Measurements from ENCODE around the gene DIS3L2. TPM values are rescaled to one million over a fixed set of nuclear protein-coding genes. Genes with fewer than 3 reads are reported as not detected.

Gene DIS3L2
- total RNA-seq, 2 experiments from 2014 or later = 25.6 to 34.5 TPM

DNA sequence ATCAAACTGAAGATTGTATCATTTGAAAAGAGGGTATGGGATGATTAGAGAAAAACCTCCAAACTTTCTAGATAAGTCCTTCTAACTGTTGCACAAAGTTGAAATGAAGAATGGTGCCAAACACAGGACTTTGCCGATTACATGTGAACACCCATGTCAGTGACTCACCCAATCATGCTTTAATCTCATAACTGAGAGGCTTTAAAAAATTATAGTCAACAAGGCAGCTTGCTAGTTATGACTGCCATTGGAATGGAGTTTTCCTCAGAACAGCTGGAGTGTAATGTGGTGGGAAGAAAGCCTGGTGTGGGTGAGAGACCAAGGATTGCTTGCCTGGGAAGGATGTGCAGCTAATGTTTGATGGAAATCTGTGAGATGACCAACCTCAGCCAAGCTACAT is 318.8 kb downstream of the DIS3L2 start:
- DNase-seq (no peak), ATAC-seq (no peak)
- CTCF ChIA-PET = no interaction called here
- Mint-ChIP-seq H3K9me3 (ENCODE audit: low read depth) (peaks cover 5% of the 10 kb centered on the region), H3K27me3 (no peaks in the 10 kb centered on the region), H3K27ac (no peak overlapping the region), H3K36me3 (ENCODE audit: low read depth) (peaks cover 19% of the 10 kb centered on the region), H3K4me1 (peaks cover 22% of the 10 kb centered on the region), H3K4me3 (no peak overlapping the region)
- POLR2A ChIA-PET = no interaction called here
- intact Hi-C loops (cut with DNase I, micrococcal nuclease) = no loop called here

DNA sequence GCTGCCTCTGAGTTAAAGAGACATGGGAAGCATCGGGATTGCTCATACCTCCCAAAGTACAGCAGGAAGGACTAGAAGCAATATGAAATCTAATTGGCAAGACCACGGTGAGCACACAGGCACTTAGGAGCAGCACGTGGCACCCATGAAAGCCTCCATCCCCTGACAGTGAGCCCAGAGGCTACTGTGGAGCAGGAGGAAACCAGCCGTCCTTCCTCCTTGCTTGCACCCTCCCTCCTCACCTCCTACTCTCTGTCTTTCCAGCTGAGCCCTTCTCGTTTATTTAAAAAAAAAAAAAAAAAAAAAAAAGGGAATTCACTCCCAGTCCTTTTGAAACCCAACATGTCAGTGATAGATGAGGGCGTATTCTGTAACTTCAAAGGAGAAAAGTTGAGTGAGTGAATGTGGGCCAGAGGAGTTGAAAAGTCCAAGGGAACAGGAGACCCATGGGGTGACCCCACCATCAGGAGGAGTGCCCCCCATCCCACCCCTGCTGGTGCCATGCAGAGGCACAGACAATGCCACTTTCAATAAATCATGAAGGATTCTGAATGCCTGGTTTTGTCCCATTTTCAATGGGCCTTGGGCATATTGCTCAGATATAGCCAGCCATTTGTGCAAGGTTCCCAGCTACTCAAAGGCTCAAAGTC is 320.5 kb downstream of the DIS3L2 start:
- no peak overlapping the region for H3K4me3 Mint-ChIP-seq
- ATAC-seq (no peak), DNase-seq (no peak)
- ChIA-PET CTCF (interaction anchor here (2.6 kb wide), 1 partner anchor 10 kb away, joined by 10 read pairs; no protein-coding TSS in a partner anchor), POLR2A (no interaction called here)
- intact Hi-C loops (cut with DNase I, micrococcal nuclease) = no loop called here
- H3K27ac Mint-ChIP-seq = no peak overlapping the region
- peaks cover 17% of the 10 kb centered on the region for H3K36me3 Mint-ChIP-seq (ENCODE audit: low read depth)
- H3K27me3 Mint-ChIP-seq = no peaks in the 10 kb centered on the region
- H3K9me3 Mint-ChIP-seq (ENCODE audit: low read depth) = peaks cover 5% of the 10 kb centered on the region
- H3K4me1 Mint-ChIP-seq = peaks cover 33% of the 10 kb centered on the region

DNA sequence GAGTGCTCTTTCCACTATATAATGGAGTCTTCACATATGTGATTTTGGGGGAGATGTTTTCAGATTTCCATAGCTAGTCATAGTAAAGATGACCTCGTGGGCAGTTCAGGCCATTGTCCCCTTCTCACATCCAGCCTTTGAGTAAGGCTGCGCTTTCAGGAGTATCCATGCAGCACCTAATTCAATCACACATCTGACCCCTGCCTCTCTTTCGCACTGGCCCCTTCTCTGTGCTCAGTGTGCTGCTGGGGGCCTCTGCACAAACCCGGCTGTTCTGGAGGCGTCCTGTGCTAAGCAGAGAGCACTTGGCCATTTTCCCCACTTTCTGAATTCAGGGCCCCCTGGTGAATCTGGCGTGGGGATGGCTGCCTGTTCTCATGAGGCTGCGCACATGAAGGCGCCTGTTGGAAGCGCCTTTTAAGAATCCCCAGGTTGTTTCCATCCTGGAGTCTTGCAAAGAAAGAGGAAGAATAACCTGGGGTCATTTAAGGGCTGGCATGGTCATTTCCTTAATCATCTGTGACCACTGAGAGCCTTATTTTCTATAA is 321.1 kb downstream of the DIS3L2 start:
- intact Hi-C loops (cut with DNase I, micrococcal nuclease) = no loop called here

DNA sequence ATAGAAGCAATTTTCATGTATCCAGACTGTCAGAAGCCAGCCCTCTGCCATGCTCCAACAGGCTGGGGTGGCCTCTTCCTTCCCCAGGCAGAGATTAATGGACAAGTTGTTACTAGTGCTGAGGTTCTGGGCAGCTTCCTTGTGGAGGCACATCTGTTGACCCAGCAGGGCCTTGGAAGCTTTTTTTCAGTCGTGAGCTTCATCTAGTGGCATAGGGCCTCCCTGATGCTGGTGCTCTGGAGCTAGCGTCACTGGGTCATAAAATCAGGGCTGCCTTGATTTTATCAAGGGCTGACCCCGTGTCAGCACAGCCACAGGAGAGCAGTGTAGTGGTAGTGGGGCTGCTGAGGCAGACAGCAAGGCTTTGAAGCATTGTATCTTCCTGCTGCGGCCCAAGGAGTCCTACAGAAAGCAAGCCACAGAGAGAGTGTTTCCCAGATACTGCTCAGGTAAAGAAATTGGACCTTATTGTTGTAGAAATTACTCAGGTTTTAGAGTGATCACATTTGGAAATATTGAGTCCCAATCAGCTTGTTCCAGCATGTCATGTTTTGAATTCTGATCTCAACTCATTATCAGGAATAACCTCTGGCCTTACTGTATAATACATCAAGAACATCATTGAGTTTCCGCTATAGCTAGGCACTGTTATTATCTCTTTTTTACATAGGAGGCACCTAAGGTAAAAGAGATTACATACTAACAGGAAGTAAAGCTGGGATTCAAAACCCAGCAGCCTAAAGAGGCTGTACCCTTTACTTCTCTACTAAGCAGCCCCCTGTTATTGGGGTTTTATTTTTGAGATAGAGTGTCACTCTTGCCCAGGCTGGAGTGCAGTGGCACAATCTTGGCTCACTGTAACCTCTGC is 324.7 kb downstream of the DIS3L2 start:
- ChIA-PET CTCF (interaction anchor here (1.3 to 1.4 kb wide), 2 partner anchors 30 to 41 kb away, joined by 3 to 4 read pairs; no protein-coding TSS in a partner anchor), POLR2A (no interaction called here)
- H3K36me3 Mint-ChIP-seq (ENCODE audit: low read depth) = no peaks in the 10 kb centered on the region
- no peaks in the 10 kb centered on the region for H3K27me3 Mint-ChIP-seq
- intact Hi-C loops (cut with DNase I, micrococcal nuclease) = no loop called here
- peaks cover 33% of the 10 kb centered on the region for H3K4me1 Mint-ChIP-seq
- DNase-seq (no peak), ATAC-seq (peak; percentile 39)
- no peaks in the 10 kb centered on the region for H3K9me3 Mint-ChIP-seq (ENCODE audit: low read depth)
- H3K4me3 Mint-ChIP-seq = no peak overlapping the region
- peak overlapping the region; percentile 26 for H3K27ac Mint-ChIP-seq

More for the DNA sequence above, 321.1 kb downstream of the DIS3L2 start:
- DNase-seq (no peak), ATAC-seq (no peak)
- CTCF ChIA-PET = interaction anchor here (0.8 to 2.6 kb wide), 3 partner anchors 10 to 44 kb away, joined by 3 to 10 read pairs (median 3); no protein-coding TSS in a partner anchor
- no peak overlapping the region for H3K4me3 Mint-ChIP-seq
- H3K9me3 Mint-ChIP-seq (ENCODE audit: low read depth) = peaks cover 5% of the 10 kb centered on the region
- no peak overlapping the region for H3K27ac Mint-ChIP-seq
- H3K27me3 Mint-ChIP-seq = no peaks in the 10 kb centered on the region
- peaks cover 16% of the 10 kb centered on the region for H3K36me3 Mint-ChIP-seq (ENCODE audit: low read depth)
- peaks cover 33% of the 10 kb centered on the region for H3K4me1 Mint-ChIP-seq
- POLR2A ChIA-PET = interaction anchor here (0.6 kb wide), 1 partner anchor 16 kb away, joined by 3 read pairs; no protein-coding TSS in a partner anchor

DNA sequence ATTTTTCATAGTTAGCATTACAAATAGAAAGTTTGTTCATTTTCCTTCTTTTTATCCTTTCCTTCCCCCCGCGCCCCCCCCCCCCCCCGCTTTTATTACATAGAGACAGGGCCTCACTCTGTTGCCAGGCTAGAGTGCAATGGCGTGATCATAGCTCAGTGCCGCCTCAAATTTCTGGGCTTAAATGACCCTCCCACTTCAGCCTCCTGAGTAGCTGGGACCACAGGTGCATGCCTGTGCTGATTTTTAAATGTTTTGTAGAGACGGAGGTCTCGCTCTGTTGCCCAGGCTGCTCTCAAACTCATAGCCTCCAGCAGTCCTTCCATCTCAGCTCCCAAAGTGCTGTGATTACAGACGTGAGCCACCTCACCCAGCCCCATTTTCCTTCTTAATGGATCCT is 325.8 kb downstream of the DIS3L2 start:
- H3K4me1 Mint-ChIP-seq = peaks cover 35% of the 10 kb centered on the region
- DNase-seq = no peak
- H3K27me3 Mint-ChIP-seq = no peaks in the 10 kb centered on the region
- H3K27ac Mint-ChIP-seq = no peak overlapping the region
- intact Hi-C loops (cut with DNase I, micrococcal nuclease) = no loop called here
- no peaks in the 10 kb centered on the region for H3K36me3 Mint-ChIP-seq (ENCODE audit: low read depth)
- CTCF ChIA-PET = interaction anchor here (0.6 to 1.4 kb wide), 2 partner anchors 40 to 57 kb away, joined by 3 to 4 read pairs; no protein-coding TSS in a partner anchor
- ATAC-seq = no peak
- no peaks in the 10 kb centered on the region for H3K9me3 Mint-ChIP-seq (ENCODE audit: low read depth)
- H3K4me3 Mint-ChIP-seq = no peak overlapping the region
- POLR2A ChIA-PET = no interaction called here

DNA sequence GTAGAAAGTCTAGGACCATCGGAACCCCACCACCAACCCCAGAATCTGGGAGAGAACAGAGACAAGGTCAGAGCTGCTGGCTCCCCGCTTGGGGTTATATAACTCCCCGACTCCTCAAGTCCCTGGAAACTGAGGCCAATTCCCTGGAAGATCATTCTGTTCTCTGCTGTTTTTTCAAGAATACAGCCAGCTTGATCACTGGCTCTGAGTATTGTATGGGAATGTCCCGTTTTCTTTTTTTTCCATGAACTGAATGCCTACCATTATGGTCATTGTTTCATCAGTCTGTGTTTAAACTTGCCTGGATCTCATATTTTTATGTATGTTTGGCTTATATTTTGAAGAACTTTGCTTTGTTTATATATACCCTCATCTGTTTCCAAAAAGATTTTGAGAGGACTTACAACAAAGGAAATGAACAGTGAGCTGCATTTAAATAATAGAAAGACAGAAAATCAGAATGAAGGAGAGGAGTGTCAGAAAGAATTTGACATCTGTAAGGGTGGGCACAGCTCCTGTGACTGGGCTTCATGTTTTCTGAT is 327.0 kb downstream of the DIS3L2 start:
- H3K27me3 Mint-ChIP-seq = no peaks in the 10 kb centered on the region
- no peaks in the 10 kb centered on the region for H3K9me3 Mint-ChIP-seq (ENCODE audit: low read depth)
- no peak for ATAC-seq
- H3K27ac Mint-ChIP-seq = peak overlapping the region; percentile 25
- H3K4me3 Mint-ChIP-seq = no peak overlapping the region
- ChIA-PET POLR2A (no interaction called here), CTCF (interaction anchor here (1.4 kb wide), 1 partner anchor 21 kb away, joined by 3 read pairs; no protein-coding TSS in a partner anchor)
- no peak for DNase-seq
- peaks cover 37% of the 10 kb centered on the region for H3K4me1 Mint-ChIP-seq
- peaks cover 2% of the 10 kb centered on the region for H3K36me3 Mint-ChIP-seq (ENCODE audit: low read depth)
- intact Hi-C loops (cut with DNase I, micrococcal nuclease) = no loop called here

DNA sequence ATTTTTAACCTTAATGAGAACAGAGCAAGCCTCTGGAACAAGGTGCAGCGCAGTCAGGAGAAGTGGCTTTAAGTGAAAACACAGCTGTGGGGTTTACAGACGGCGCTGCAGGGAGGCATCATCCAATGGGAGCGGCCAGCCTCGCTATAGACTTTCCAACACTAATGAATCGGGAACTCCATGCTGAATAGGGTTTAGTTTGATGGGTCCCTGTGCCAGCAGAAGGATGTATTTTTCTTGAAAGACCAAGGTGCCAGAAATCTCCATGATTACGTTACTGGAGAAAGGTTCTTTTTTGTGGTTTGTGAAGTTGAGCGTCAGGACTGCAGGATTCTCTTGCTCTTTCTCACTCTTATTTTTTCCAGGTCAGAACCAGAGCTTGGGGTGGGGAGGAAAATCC is 329.2 kb downstream of the DIS3L2 start:
- POLR2A ChIA-PET = no interaction called here
- H3K4me1 Mint-ChIP-seq = peaks cover 20% of the 10 kb centered on the region
- ATAC-seq (no peak), DNase-seq (no peak)
- no peaks in the 10 kb centered on the region for H3K27me3 Mint-ChIP-seq
- H3K9me3 Mint-ChIP-seq (ENCODE audit: low read depth) = no peaks in the 10 kb centered on the region
- H3K36me3 Mint-ChIP-seq (ENCODE audit: low read depth) = peaks cover 2% of the 10 kb centered on the region
- CTCF ChIA-PET = interaction anchor here (0.6 to 2.8 kb wide), 7 partner anchors 11 to 573 kb away, joined by 3 to 10 read pairs (median 3); no protein-coding TSS in a partner anchor
- no peak overlapping the region for H3K4me3 Mint-ChIP-seq
- no peak overlapping the region for H3K27ac Mint-ChIP-seq
- intact Hi-C loops (cut with DNase I, micrococcal nuclease) = loop anchor here in 1 of 2 experiments (5.0 kb wide), 1 partner anchor 37 kb away; no protein-coding TSS in a partner anchor

DNA sequence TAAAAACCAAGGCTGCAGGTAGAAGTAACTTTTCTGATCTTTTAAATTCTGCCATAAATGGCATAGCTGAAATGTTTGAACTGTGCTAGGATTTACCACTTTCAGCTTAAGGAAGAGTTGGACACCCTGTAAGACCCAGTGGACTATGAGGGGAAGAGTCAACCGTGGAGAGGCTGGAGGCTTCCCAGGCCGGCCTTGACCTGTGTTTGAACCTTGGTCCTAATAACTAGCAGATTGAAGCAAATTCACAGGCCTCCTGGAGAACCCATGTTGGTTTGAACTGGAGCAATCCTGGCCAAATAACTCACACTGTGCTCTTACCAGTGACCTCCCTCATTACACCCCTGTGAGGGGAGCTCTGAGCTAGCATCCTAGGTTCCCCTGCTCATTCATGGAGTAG is 329.8 kb downstream of the DIS3L2 start:
- DNase-seq (no peak), ATAC-seq (no peak)
- Mint-ChIP-seq H3K27ac (no peak overlapping the region), H3K9me3 (ENCODE audit: low read depth) (no peaks in the 10 kb centered on the region), H3K36me3 (ENCODE audit: low read depth) (peaks cover 2% of the 10 kb centered on the region), H3K4me3 (no peak overlapping the region), H3K4me1 (peaks cover 13% of the 10 kb centered on the region), H3K27me3 (no peaks in the 10 kb centered on the region)
- ChIA-PET POLR2A (no interaction called here), CTCF (interaction anchor here (0.7 to 2.8 kb wide), 6 partner anchors 8 to 573 kb away, joined by 3 to 10 read pairs (median 3); no protein-coding TSS in a partner anchor)
- intact Hi-C loops (cut with DNase I, micrococcal nuclease) = loop anchor here in 1 of 2 experiments (5.0 kb wide), 1 partner anchor 36 kb away; no protein-coding TSS in a partner anchor

DNA sequence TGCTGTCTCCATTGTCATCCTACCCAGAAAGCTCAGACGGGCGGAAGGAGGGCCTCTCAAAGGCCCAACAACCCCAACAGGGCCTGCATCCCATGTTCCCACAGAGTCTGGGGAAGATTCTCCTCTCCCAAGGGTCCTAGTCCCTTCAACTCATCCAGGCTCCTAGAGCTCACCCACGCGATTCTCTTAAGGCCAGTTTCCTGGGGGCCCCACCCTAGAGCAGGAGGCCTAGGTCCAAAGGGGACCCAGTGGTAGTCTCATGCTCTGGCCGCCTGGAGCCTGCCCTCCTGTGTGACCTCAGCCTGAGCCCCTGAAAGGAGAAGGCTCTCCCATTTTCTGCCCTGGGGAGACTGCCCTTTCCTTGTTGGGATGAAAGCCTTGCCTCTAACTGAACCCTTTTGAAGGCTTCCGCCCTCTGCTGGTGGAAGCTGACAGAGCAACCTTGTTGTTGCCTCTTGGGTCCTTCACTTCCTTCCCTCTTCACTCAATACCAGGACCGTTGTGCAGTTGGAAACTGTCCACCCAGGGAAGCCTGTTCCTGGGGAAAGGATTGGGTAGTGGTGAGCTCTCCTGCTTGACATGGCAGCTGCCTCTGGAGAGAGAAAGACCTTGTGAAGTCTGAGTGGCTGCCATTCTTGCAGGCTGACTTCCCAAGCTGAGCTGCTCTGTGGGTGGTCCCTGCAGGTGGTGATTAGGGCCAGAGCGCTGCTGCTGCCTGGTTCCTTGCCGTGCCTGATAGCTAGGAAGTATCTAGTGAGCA is 331.1 kb downstream of the DIS3L2 start:
- Mint-ChIP-seq H3K36me3 (ENCODE audit: low read depth) (peaks cover 2% of the 10 kb centered on the region), H3K27me3 (no peaks in the 10 kb centered on the region), H3K9me3 (ENCODE audit: low read depth) (no peaks in the 10 kb centered on the region), H3K4me1 (peaks cover 11% of the 10 kb centered on the region), H3K27ac (no peak overlapping the region), H3K4me3 (no peak overlapping the region)
- POLR2A ChIA-PET = no interaction called here
- DNase-seq = peak; percentile 79
- ATAC-seq = peak; percentile 77
- CTCF ChIA-PET = interaction anchor here (0.6 to 3.6 kb wide), 15 partner anchors 9 to 394 kb away, joined by 3 to 10 read pairs (median 3); no protein-coding TSS in a partner anchor
- intact Hi-C loops (cut with DNase I, micrococcal nuclease) = loop anchor here in 1 of 2 experiments (5.0 kb wide), 1 partner anchor 35 kb away; no protein-coding TSS in a partner anchor

DNA sequence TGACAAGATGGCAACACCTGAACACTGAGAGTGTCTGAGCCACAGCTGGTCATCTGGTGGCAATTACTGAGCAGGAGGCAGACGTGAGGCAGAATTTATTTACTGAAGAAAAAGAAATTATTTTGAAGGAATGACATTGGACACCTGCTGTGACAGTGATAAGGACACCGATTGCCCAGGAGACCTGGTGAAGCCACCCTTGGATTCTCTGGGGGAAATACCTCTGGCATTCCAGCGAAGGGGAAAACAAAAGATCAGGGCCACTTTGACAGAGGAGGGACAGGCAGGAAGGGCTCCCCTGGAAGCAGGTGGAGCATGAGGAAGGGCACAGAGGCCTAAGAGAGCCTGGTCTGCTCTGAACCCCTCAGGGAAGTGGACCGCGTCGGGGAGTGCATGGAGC is 331.7 kb downstream of the DIS3L2 start:
- ChIA-PET CTCF (interaction anchor here (0.6 to 3.6 kb wide), 14 partner anchors 9 to 395 kb away, joined by 3 to 10 read pairs (median 4); no protein-coding TSS in a partner anchor), POLR2A (no interaction called here)
- ATAC-seq = no peak
- H3K36me3 Mint-ChIP-seq (ENCODE audit: low read depth) = peaks cover 2% of the 10 kb centered on the region
- no peaks in the 10 kb centered on the region for H3K9me3 Mint-ChIP-seq (ENCODE audit: low read depth)
- H3K4me1 Mint-ChIP-seq = peaks cover 11% of the 10 kb centered on the region
- no peak for DNase-seq
- H3K4me3 Mint-ChIP-seq = no peak overlapping the region
- no peak overlapping the region for H3K27ac Mint-ChIP-seq
- no peaks in the 10 kb centered on the region for H3K27me3 Mint-ChIP-seq
- intact Hi-C loops (cut with DNase I, micrococcal nuclease) = loop anchor here in 1 of 2 experiments (5.0 kb wide), 1 partner anchor 34 kb away; no protein-coding TSS in a partner anchor

Data from activated CD4-positive, alpha-beta T cell treated with anti-CD3 and anti-CD28 coated beads for 36 hours (primary cell).